Adipose tissue (tissue), 3 donors: ENCODE measurements around the gene PIK3R6. TPM values are rescaled to one million over a fixed set of nuclear protein-coding genes. Genes with fewer than 3 reads are reported as not detected.
"Not testable (repeated sequence)": the region's sequence is repeated elsewhere in the genome, so short reads cannot be mapped to it uniquely, and the experiment has no call there.

ENCODE experiments used
- H3K27ac ChIP-seq: one replicate; pipeline ENCODE4 v1.5.1; 2013; ENCODE audit warnings: low read depth, low read length
- WGBS, 3 donors: extraction: QIAGEN DNeasy Blood & Tissue Kit; methylation state at CpG; one replicate each; pipeline ENCODE4 v1.1.7; 2013; 5-methylcytosine and 5-hydroxymethylcytosine counted together
- polyA plus RNA-seq, 3 donors: library from polyadenylated mRNA; stranded (reverse); fragments of 200-250 nt; gene quantifications; one replicate each; pipeline ENCODE4 v1.2.3, GENCODE V29; 2013
- donor health status: healthy with polysubstance abuse.
- donor health status: Bipolar disorder and iron deficiency.
- donor health status: healthy.

Gene PIK3R6
- polyA plus RNA-seq, 3 donors = 0.09 to 0.54 TPM; not detected in 1

DNA sequence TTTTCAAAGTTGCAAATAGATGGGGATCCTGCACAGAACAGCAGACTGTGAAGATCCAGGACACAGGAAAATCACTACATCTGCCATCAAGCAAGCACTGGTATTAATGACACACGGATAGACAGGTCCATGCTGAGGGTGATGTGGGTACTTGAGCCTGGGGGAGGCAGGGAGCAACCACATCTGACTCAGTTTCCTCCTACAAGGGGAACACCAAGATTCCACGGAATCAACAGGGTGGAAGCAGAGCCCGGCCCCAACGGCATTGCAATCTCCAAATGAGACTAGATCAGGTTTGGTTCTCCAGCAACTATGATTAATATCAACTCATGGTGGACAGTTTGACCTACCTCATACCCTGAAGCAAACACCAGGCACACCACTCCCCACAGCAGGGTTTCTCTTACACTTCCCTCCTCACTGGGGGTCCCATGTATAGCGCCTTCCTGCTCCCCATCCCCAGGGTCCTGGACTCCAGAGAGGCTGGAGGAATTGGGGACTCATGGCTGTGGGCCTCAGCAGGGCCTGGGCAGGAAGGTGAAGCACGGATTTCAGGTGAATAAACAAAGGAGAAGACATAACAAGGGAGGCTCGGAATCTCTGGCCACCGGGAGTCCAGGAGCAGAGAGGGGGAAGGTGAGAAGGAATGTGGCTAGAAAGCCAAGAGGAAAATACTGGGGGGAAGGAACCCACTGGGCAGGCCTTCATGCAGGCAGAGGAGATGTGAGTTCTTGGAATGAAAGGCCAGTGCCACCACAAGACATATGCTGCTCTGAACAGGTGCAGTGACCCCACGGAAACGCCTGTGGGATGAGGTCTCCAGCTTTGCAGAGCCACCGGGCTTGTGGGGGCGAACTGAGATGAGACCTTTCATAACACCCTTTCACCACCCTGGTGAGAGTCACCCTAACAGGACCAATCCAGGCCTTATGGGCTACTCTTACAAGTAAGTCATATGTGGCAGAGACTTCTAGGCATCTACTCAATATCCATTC is 29.5 kb upstream of the PIK3R6 start:
- no peak overlapping the region for H3K27ac ChIP-seq
- WGBS, 3 donors = 73 to 88% (median 82%) methylated on average over 12 of the region's 12 CpGs

DNA sequence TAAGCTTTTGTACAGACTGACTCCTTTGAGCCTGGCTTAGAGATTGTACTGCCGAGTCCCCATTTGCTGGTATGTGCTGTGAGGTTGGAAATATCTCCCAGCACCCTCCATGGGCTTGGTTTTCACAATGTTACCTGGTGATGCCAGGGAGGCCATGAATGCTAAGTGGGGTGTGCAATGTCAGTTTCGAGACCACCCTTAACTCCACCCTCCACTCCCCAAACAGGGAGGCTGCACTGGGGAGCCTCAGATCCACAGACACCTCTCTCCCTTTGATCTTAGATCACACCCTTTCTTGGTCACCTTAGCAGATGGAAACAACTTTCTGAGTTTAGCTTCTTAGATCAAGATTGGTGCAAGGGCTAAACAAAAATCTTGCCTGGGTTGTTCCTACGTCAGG is 28.6 kb upstream of the PIK3R6 start:
- no peak overlapping the region for H3K27ac ChIP-seq
- 78 to 86% (median 80%) methylated on average over 3 of the region's 3 CpGs for WGBS, 3 donors

DNA sequence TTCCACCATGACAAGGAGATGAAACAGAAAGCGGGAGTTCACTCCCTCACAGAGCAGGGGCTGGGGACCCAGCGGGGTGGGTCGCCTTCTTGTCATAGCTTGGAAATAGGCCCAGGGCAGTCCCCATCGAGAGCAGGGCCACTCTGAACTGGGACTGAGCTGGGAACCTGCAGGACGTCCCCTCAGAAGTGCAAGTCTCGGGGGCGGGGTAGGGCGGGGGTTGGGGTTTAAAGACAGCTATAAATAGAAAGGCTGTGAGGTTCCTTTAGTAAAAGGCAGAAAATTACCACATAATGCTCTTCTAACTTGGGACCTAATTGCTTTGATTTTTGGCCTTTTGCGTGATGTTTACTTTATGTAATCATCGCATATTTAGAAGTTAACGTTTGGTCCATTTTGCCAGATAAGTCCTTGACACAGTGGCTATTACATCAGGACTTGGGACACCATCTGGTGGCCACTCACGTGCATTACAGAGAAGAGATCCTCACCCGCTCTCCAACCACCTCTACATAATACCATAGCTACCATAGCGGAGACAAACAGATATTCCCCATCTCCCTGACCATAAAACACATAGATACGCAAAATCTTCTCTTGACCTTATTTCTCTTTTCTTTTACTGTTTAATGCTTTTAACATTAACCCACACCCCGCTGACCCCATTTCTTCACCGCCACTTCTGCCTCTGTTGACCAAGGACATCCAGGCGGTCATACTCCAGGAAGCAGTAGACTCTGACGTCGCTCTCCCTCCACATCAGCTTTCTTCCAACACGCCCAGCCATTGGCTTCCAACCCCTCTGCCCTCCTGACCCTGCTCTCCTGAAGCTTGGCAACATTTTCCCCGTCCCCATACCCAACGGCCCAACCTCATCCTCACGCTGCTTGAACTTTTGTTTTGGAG is 27.5 kb upstream of the PIK3R6 start:
- no peak overlapping the region for H3K27ac ChIP-seq
- 38 to 52% (median 45%) methylated on average over 24 of the region's 24 CpGs for WGBS, 3 donors

DNA sequence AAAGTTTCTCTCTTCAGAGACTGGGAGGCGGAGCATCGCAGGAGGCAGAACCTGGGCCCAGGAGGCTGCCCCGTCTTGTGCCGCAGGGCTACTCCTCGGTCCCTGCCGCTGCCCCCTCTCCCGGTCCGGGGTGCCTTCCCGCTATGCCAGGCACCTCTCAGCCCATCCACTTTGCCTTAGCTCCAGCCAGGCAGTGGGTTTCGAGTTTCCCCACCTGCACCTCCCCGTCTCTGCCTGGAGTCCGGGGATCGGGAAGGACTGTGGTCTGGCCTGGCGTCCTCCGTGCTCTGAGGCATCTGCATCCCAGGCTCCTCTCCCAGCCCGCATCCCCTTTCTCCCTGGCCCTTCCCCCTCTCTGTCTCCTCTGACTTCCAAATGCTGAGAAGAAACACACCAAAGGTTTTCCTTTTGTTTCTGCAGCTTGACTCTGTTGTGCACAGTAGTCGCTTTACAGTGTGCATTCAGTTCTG is 26.8 kb upstream of the PIK3R6 start:
- H3K27ac ChIP-seq = no peak overlapping the region
- WGBS, 3 donors = 48 to 84% (median 80%) methylated on average over 17 of the region's 17 CpGs

DNA sequence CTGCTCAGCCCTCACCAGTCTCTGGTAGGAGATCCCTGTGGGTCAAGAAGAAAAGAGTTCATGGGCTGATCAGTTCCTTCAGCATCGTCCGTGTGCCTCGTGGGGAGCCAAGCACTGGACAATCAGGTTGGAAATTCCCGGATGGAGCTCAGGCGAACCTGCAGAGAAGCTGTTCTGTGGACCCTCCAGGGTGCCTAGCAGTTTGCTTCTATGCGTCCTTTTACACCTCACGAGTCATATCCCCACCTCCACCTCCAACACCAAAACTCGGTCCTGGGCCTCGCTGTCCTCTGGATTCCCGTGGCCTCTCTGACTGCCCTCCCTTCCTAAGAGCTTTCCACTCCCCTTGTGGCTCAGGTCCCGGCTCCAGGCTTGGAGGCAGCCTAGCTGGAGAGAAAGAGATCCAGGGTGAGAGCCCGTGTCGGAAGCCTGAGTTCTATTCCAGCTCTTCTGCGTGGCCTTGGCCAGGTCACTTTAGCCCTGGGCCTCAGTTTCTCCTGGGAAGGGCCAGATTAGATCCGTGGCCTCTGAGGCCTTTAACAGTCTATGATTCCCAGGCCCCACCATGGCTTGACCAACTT is 26.2 kb upstream of the PIK3R6 start:
- no peak overlapping the region for H3K27ac ChIP-seq
- 82 to 88% (median 87%) methylated on average over 15 of the region's 15 CpGs for WGBS, 3 donors

DNA sequence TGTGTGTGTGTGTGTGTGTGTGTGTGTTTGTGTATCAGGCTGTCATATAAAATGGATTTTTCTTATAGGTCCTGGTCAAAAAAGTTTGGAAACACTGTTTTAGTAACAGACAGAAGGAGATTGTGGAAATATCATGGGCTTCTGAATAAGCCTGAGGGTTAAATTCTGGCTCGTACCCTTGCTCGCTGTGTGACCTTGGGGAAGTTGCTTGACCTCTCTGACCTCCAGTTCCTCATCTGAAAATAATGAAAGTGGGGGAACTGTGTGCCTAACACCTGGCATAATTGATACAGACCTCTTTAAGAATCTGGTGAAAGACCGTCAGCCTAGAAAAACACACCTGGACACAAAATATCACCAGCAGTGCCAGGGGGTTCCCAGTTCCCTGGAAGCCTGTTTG is 25.6 kb upstream of the PIK3R6 start:
- WGBS, 3 donors = 76 to 93% (median 93%) methylated on average over 3 of the region's 3 CpGs

DNA sequence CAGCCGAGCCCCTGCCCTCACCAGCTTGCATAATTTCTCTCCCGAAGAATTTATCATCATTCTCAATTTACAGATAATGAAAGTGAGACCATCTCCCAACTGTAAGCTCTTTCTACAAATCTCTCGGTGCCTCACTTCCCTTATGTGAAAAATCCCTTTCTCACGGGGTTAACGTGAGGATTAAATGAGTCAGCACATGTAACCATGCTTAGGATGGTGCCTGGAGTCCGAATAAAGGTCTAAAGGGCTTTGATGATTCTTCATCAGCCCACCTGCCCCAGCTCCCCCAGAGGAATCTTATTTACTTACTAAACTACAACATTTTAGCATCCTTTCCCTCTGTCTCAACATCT is 24.8 kb upstream of the PIK3R6 start:
- WGBS, 3 donors = 38 to 58% (median 56%) methylated on average over 6 of the region's 6 CpGs
- H3K27ac ChIP-seq = no peak overlapping the region

More for the DNA sequence above, 25.6 kb upstream of the PIK3R6 start:
- no peak overlapping the region for H3K27ac ChIP-seq

DNA sequence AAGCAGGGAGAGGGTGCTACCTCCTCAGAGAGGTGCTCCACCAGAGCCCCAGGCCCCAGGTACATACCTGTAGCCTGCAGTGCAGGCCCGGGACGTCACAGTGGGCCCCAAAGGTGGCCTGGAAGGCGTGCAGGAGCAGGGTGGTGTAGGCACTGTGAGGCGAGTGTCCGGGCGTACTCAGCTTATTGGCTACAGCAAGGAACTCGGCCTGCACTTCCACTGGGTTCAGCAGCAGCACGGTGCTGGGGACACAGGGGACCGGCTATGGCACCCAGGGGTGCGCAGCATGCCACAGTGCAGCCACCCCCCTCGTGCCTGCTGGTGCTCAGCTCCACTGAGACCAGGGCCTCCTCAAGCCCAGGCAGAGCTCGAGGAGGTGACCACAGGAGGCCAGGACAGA is 23.2 kb upstream of the PIK3R6 start:
- no peak overlapping the region for H3K27ac ChIP-seq
- 81 to 95% (median 93%) methylated on average over 12 of the region's 12 CpGs for WGBS, 3 donors

DNA sequence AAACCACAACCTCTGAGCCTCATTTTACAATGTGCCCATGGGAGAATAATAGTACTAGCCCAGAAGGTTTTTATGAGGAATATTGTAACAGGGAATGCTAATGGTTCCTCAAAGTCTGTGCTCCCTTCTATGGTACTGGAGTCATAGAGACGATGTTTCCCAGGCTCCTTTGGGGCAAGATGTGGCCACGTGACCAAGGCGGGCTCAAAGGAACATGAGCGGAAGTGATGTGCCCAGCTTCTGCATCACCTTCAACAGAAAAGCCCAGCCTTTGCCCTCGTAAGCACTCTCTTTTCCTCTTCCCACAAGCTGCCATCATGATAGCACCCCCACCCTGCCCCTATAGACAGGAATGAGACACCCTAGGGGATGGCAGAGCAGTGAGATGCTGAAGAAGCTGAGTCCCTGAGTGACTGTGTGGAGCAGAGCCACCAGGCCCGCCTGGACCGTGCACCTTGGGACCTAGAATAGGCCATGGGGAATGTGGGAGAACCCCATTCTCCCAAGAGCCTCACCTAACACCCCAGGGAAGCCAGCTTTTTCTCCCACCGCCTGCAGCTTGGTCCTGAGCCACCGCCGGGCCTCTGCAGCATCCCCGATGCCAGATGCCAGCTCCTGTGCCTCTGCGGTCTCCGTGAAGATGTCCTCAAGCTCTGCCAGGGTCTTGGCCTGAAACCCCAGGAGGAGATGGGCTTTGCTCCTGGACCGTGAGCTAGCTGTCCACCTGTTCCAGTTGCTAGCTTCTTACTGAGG is 22.2 kb upstream of the PIK3R6 start:
- WGBS, 3 donors = 95 to 98% (median 96%) methylated on average over 14 of the region's 14 CpGs

DNA sequence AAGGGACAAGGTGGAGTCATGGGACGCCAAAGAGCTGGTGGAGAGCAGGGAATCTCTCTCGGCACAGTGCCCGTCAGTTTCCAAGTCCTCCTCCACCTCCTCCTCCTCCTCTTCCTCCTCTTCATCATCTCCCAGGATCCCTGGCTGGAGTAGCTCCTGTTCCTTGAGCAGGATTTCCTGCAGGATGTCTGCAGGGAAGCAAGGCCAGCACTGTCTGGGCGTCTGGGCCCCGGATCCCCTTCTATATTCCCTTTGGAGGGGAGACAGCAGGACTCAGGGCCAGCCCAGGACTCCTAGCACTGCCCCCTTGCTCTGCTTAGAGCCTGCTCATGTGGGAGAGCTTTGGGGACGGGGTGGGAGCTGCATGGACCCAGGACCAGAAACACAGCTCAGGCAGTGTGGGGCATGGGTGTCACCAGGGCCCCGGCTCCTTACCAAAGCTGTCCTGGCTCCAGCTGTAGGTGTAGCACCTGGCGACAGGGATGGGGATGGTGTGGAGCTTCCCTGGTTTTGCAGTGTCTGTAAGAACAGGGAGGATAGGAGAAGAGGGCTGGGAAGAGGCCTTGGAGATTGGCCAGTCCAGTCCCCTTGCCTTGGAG is 21.3 kb upstream of the PIK3R6 start:
- WGBS, 3 donors = 55 to 86% (median 58%) methylated on average over 5 to 8 of the region's 8 CpGs
- no peak overlapping the region for H3K27ac ChIP-seq

More for the DNA sequence above, 22.2 kb upstream of the PIK3R6 start:
- no peak overlapping the region for H3K27ac ChIP-seq

DNA sequence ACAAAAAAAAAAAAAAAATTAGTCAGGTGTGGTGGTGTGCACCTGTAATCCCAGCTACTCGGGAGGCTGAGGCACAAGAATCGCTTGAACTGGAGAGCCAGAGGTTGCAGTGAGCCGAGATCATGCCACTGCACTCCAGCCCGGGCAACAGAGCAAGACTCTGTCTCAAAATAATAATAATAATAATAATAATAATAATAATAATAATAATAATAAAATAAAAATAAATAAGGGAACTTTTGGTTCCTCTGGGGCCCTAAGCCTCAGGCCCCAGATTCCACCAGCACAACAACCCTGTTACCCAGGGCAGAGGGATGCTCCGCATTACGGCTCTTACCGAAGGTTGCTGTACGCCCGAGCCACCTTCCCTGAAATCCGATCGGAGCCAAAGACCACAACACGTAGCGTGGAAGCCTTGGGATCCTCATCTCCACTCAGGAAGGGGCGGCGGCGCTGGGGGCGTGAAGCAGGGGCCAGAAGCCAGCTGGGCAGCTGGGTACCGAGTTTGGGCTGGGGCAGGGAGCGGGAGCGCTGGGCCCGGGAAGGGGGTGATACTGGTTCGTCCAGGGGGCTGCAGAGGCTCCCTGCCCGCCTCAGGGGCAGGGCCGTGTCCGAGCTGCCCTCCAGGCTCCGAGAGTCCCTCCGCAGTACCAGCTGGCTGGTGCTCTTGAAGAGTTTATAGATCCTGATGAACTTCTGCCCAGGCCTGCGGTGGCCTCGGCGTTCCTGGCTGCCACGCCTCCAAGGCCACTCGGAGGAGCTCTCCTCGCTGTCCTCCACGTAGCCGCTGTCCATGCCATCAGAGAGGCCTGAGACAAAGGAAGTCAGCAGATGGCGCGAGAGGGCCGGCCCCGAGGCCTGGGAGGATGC is 20.6 kb upstream of the PIK3R6 start:
- H3K27ac ChIP-seq = no peak overlapping the region
- 61 to 77% (median 73%) methylated on average over 36 to 39 of the region's 39 CpGs for WGBS, 3 donors

DNA sequence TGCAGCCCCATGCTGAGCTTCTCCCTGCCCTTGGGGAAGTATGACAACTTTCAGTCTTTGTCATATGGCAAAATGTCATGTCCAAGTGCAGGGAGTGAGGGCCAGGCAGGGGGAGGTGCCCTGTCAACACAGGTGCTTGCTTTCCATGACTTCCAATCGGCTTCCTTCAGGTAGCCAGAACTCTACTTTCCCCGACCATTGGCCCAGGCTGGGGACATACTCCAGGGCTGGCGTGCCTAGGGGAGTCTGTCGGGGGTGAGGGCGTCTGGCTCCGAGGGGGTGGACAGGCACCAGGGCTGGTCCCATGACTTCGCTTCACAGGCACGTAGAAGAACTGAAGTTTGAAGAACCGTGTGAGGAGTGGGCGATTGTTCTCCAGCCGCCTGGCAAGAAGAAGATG is 19.8 kb upstream of the PIK3R6 start:
- WGBS, 3 donors = 85 to 97% (median 96%) methylated on average over 11 of the region's 11 CpGs
- H3K27ac ChIP-seq = no peak overlapping the region

DNA sequence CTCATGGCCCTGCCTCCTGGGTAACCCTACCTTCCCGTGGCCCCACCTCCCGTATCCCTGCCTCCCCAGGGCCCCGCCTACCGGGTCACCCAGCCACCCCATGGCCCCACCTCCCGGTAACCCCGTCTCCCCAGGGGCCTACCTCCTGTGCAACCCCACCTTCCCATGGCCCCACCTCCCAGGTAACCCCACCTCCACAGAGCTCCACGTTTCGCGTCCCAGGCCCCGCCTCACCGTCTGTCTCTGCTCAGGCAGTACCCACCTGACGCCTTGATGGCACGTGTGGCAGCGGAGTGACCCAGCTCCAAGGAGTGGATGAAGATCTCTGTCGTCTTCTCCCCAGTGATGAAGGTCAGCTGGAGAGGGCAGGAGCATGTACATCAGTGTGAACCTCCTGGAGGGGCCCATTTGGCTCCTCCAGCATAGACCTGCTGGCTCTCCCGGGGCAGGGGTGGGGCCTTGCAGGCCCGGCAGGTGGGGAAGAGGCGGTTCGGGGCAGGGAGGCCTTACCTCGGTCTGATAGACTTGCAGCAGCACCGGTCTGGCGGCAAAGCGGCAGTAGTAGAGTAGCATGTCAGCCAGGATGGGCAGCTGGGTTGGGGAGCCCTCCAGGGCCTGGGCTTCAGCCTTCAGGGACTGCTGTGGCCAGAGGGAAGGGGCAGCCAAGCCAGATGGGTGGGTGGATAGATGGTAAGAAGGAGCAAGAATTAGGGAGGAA is 18.7 kb upstream of the PIK3R6 start:
- WGBS, 3 donors = 91 to 95% (median 93%) methylated on average over 21 to 23 of the region's 23 CpGs
- H3K27ac ChIP-seq = no peak overlapping the region

DNA sequence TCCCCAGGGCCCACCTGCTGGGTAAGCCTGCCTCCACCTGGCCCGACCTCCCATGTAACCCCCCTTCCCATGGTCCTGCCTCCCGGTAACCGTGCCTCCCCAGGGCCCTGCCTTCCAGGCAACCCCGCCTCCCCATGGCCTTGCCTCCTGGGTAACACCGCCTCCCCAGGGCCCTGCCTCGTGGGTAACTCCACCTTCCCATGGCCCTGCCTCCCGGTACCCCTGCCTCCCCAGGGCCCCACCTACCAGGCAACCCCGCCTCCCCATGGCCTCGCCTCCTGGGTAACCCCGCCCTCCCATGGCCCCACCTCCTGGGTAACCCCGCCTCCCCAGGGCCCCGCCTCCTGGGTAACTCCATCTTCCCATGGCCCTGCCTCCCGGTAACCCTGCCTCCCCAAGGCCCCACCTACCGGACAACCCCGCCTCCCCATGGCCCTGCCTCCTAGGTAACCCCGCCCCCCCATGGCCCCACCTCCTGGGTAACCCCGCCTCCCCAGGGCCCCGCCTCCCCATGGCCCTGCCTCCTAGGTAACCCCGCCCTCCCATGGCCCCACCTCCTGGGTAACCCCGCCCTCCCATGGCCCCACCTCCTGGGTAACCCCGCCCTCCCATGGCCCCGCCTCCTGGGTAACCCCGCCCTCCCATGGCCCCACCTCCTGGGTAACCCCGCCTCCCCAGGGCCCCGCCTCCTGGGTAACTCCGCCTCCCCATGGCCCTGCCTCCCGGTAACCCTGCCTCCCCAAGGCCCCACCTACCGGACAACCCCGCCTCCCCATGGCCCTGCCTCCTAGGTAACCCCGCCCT is 17.9 kb upstream of the PIK3R6 start:
- not testable (repeated sequence) for H3K27ac ChIP-seq
- 70 to 85% (median 81%) methylated on average over 18 to 30 of the region's 30 CpGs for WGBS, 3 donors

DNA sequence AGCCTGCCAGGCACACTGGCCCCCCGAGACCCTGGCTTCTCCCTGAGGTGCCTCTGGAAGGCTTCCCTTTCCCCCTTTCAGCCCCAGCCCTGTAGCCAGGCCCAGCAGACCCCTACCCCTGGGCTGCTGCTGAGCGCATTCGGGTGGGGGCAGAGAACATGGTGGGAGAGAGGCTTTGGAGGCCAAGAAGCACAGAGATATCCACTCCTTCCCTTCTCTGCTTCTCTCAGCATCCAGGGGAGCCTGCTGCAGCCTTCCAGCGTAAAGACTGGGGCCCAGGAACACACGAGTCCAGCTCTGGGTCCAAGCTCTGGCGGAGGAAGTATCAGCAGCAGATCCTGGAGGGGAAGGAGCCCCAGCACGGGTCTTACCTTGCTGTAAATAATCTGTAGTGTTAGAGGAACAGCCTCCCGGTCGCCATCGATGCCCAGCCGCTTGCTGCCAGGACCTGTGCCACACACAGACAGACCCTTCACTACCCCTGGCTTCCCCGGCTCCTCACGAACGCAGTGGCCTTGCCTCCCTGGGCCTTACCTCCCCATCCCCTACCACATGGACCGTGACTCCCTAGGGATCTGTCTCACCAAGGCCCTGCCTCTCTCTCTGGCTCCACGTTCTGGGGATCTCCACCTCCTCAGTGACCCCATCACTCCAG is 17.0 kb upstream of the PIK3R6 start:
- no peak overlapping the region for H3K27ac ChIP-seq
- 88 to 94% (median 93%) methylated on average over 16 of the region's 16 CpGs for WGBS, 3 donors
